A549 (cell line): ENCODE measurements around the gene AKAP10.

Experiments
- EP300 ChIP-seq, 2 experiments: fragments of >200 bp; sonication (Bioruptor Twin); formaldehyde crosslinking; IDR thresholded peaks; 2 replicates in 1 of 2; 3 replicates in 1 of 2; pipeline ENCODE4 v1.6.1; 2016 to 2017
- JUN ChIP-seq, 2 experiments: fragments of >200 bp; sonication (Bioruptor Twin); formaldehyde crosslinking; IDR thresholded peaks; 2 replicates in 1 of 2; 3 replicates in 1 of 2; pipeline ENCODE4 v1.6.1; 2016 to 2017
- KDM5A ChIP-seq: fragments of 200-600 bp; sonication (generic); IDR thresholded peaks from 2 replicates; pipeline ENCODE4 v1.6.1; 2016; ENCODE audit warnings: antibody characterized with exemption, mild to moderate bottlenecking
- POLR2A ChIP-seq: IDR thresholded peaks from 2 replicates; pipeline ENCODE4 v1.6.1; 2012; ENCODE audit warnings: mild to moderate bottlenecking, low read length
- RAD21 ChIP-seq, 2 experiments: fragments of >200 bp in 1 of 2; sonication (Bioruptor Twin) in 1 of 2; formaldehyde crosslinking in 1 of 2; IDR thresholded peaks in 1 of 2; conservative IDR thresholded peaks in 1 of 2; 2 replicates in 1 of 2; 3 replicates in 1 of 2; pipeline ENCODE4 v1.6.1; 2012 to 2018; ENCODE audit warnings: inconsistent platforms in 1 of 2
- RCOR1 ChIP-seq: fragments of 150-350 bp; IDR thresholded peaks from 2 replicates; pipeline ENCODE4 v1.6.1; 2014; ENCODE audit warnings: antibody characterized with exemption, low read length, low read depth
- RNF2 ChIP-seq: fragments of 200-600 bp; sonication (generic); IDR thresholded peaks from 2 replicates; pipeline ENCODE4 v1.6.1; 2016; ENCODE audit warnings: low read depth, mild to moderate bottlenecking, antibody characterized with exemption, moderate library complexity, borderline replicate concordance
- TFCP2L1 ChIP-seq: fragments of 250-450 bp; sonication (Bioruptor Pico); IDR thresholded peaks from 2 replicates; pipeline ENCODE4 v1.5.0; 2021; ENCODE audit warnings: mild to moderate bottlenecking
- ZC3H11A ChIP-seq: fragments of 450-650 bp; IDR thresholded peaks from 2 replicates; pipeline ENCODE4 v1.6.1; 2014; ENCODE audit warnings: antibody characterized with exemption, mild to moderate bottlenecking
- TF ChIP-seq, protein P1 (sequence below): fragments of >200 bp; sonication (Bioruptor Twin); formaldehyde crosslinking; IDR thresholded peaks from 3 replicates; pipeline ENCODE4 v1.5.1; 2016
- TF ChIP-seq, protein P2 (sequence below): fragments of 200-600 bp; sonication (generic); IDR thresholded peaks from 2 replicates; pipeline ENCODE4 v1.6.1; 2016; ENCODE audit warnings: antibody characterized with exemption, mild to moderate bottlenecking, moderate library complexity
- TF ChIP-seq, protein P3 (sequence below): fragments of 250-450 bp; sonication (Bioruptor Pico); IDR thresholded peaks from 2 replicates; pipeline ENCODE4 v1.5.0; 2021; ENCODE audit warnings: mild to moderate bottlenecking, moderate library complexity, borderline replicate concordance
- TF ChIP-seq, protein P4 (sequence below): fragments of 450-650 bp; IDR thresholded peaks from 2 replicates; pipeline ENCODE4 v1.6.1; 2014; ENCODE audit warnings: antibody characterized with exemption

DNA sequence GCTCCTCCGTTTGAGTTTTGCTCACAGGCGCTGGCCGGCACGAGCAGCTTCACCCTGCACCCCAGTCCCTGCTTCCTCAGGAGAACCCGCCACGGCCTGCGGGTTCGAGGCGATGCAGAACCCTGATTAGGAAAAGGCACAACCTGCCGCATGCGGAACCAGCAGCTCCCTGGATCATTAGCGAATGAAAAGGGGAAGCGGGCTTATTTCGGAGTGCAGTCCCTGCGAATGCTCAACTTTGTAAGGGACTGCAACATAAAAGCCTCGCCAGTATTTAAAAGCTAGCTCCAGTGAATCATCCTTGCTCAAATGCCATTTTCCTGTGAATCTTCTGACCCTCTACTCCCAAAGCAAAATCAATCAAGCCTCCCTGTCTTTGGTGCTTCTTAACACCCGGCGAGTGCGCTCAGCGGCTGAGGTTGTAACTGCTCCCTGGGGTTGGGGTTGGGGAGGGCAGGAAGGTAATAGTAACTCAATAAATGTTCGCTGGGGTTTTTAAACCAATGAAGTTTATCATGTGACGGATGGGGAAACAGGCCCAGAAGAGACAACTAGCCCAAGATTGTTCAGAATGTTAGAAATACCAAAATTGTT, 678 bp upstream of the AKAP10 start:
- TF ChIP-seq ZC3H11A (no peak), POLR2A (no peak), RAD21 (conservative IDR thresholded peaks at IDR 0.05 in 1 of 2, IDR thresholded peaks at IDR 0.05 in 1 of 2) (no peak), JUN (IDR thresholded peaks at IDR 0.05) (no peak), RCOR1 (no peak), TFCP2L1 (CRISPR knock-in tag) (no peak), EP300 (IDR thresholded peaks at IDR 0.05) (no peak), RNF2 (0 out of 2 replicates have a peak, but pooled peaks have one; percentile 52), KDM5A (no peak)
- TF ChIP-seq, protein P1, sequence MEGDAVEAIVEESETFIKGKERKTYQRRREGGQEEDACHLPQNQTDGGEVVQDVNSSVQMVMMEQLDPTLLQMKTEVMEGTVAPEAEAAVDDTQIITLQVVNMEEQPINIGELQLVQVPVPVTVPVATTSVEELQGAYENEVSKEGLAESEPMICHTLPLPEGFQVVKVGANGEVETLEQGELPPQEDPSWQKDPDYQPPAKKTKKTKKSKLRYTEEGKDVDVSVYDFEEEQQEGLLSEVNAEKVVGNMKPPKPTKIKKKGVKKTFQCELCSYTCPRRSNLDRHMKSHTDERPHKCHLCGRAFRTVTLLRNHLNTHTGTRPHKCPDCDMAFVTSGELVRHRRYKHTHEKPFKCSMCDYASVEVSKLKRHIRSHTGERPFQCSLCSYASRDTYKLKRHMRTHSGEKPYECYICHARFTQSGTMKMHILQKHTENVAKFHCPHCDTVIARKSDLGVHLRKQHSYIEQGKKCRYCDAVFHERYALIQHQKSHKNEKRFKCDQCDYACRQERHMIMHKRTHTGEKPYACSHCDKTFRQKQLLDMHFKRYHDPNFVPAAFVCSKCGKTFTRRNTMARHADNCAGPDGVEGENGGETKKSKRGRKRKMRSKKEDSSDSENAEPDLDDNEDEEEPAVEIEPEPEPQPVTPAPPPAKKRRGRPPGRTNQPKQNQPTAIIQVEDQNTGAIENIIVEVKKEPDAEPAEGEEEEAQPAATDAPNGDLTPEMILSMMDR, result no peak
- TF ChIP-seq, protein P2, sequence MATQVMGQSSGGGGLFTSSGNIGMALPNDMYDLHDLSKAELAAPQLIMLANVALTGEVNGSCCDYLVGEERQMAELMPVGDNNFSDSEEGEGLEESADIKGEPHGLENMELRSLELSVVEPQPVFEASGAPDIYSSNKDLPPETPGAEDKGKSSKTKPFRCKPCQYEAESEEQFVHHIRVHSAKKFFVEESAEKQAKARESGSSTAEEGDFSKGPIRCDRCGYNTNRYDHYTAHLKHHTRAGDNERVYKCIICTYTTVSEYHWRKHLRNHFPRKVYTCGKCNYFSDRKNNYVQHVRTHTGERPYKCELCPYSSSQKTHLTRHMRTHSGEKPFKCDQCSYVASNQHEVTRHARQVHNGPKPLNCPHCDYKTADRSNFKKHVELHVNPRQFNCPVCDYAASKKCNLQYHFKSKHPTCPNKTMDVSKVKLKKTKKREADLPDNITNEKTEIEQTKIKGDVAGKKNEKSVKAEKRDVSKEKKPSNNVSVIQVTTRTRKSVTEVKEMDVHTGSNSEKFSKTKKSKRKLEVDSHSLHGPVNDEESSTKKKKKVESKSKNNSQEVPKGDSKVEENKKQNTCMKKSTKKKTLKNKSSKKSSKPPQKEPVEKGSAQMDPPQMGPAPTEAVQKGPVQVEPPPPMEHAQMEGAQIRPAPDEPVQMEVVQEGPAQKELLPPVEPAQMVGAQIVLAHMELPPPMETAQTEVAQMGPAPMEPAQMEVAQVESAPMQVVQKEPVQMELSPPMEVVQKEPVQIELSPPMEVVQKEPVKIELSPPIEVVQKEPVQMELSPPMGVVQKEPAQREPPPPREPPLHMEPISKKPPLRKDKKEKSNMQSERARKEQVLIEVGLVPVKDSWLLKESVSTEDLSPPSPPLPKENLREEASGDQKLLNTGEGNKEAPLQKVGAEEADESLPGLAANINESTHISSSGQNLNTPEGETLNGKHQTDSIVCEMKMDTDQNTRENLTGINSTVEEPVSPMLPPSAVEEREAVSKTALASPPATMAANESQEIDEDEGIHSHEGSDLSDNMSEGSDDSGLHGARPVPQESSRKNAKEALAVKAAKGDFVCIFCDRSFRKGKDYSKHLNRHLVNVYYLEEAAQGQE, result no peak
- TF ChIP-seq, protein P3, sequence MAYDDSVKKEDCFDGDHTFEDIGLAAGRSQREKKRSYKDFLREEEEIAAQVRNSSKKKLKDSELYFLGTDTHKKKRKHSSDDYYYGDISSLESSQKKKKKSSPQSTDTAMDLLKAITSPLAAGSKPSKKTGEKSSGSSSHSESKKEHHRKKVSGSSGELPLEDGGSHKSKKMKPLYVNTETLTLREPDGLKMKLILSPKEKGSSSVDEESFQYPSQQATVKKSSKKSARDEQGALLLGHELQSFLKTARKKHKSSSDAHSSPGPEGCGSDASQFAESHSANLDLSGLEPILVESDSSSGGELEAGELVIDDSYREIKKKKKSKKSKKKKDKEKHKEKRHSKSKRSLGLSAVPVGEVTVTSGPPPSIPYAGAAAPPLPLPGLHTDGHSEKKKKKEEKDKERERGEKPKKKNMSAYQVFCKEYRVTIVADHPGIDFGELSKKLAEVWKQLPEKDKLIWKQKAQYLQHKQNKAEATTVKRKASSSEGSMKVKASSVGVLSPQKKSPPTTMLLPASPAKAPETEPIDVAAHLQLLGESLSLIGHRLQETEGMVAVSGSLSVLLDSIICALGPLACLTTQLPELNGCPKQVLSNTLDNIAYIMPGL (CRISPR knock-in tag), result no peak
- TF ChIP-seq, protein P4, sequence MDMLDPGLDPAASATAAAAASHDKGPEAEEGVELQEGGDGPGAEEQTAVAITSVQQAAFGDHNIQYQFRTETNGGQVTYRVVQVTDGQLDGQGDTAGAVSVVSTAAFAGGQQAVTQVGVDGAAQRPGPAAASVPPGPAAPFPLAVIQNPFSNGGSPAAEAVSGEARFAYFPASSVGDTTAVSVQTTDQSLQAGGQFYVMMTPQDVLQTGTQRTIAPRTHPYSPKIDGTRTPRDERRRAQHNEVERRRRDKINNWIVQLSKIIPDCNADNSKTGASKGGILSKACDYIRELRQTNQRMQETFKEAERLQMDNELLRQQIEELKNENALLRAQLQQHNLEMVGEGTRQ, result no peak
